ENCODE measurements around the gene SNAP29. TPM values are rescaled to one million over a fixed set of nuclear protein-coding genes. Genes with fewer than 3 reads are reported as not detected.
A peak's percentile ranks its signal among the peaks of the same experiment; 100 is the strongest.
"Not testable (repeated sequence)": the region's sequence is repeated elsewhere in the genome, so short reads cannot be mapped to it uniquely, and the experiment has no call there.

SNAP29 gene
- total and polyA plus RNA-seq, 9 of the 15 experiments (the other 6 are each of a cell fraction or from before 2014, with no cell fraction given) = 19.5 to 250 (median 75.9) TPM

DNA sequence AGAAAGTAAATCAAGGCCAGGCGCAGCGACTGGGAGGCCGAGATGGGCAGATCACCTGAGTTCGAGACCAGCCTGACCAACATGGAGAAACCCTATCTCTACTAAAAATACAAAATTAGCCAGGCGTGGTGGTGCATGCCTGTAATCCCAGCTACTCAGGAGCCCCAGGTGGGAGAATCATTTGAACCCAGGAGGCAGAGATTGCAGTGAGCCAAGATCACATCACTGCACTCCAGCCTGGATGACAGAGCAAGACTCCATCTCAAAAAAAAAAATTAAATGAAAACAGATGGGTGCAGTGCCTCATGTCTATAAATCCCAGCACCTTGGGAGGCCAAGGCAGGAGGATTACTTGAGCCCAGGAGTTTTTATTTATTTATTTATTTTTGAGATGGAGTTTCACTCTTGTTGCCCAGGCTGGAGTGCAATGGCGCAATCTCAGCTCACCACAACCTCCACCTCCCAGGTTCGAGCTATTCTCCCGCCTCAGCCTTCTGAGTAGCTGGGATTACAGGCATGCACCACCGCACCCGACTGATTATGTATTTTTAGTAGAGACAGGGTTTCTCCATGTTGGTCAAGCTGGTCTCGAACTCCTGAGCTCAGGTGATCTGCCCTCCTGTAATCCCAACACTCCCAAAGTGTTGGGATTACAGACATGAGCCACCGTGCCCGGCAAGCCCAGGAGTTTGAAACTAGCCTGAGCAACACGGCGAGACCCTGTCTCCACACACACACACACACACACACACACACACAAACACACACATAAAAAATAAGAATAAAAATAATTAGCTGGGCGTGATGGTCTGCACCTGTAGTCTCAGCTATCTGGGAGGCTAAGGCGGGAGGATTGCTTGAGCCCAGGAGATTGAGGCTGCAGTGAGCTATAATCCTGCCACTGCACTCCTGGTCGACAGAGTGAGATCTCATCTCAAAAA lies 42.6 kb downstream of the SNAP29 start (continued):
- TF ChIP-seq ARHGAP35 (IDR thresholded peaks at IDR 0.05; ENCODE audit: partially characterized antibody) (peak; percentile 39), JUN (CRISPR knock-in tag; IDR thresholded peaks at IDR 0.05; ENCODE audit: borderline replicate concordance) (0 out of 2 replicates have a peak, but pooled peaks have one; percentile 49), HDAC1 (IDR thresholded peaks at IDR 0.05) (0 out of 4 replicates have a peak, but pooled peaks of 1 of the 2 experiments have one; percentile 23), CBFA2T3 (IDR thresholded peaks at IDR 0.05) (peak; percentile 34), CEBPG (CRISPR knock-in tag; IDR thresholded peaks at IDR 0.05) (peak; percentile 63), CEBPG (tag; conservative IDR thresholded peaks at IDR 0.05 in 1 of 2, IDR thresholded peaks at IDR 0.05 in 1 of 2) (peak in 1 of 2 experiments; percentile 75; a peak in 3 of 4 replicates), ZNF143 (CRISPR knock-in tag; IDR thresholded peaks at IDR 0.05) (peak; percentile 35; the same call in 1 of the 2 replicates), HLTF (IDR thresholded peaks at IDR 0.05) (0 out of 2 replicates have a peak, but pooled peaks have one; percentile 54), SMARCA5 (IDR thresholded peaks at IDR 0.05) (peak; percentile 21; the same call in 1 of the 2 replicates)
- not testable (repeated sequence) for TF ChIP-seq JUN (IDR thresholded peaks at IDR 0.05; ENCODE audit: borderline replicate concordance, low read depth, low read length)

DNA sequence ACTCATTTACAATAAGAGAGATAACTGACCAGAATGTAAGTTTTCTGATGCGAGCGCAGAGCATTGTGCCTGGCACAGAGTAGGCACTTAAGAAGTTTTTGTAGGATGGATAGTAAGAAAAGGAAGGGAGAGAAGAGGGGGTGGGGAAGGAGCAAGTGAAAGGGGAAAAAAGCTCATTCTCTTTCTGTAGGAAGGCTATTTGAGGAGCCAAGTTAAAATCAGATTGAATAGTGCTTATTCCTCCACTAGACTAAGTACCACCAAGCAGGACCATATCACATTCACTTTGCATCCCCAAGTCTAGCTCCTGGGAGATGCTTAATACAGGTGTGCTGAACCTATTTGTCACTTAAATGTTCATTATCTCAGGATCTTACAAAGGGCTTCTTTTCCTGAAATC lies 44.3 kb downstream of the SNAP29 start:
- no peak overlapping the region for H3K9ac ChIP-seq (ENCODE audit: insufficient read depth in 1 of 2, low read depth in 2 of 2, low read length in 2 of 2)
- no peak for ATAC-seq
- ChIA-PET CTCF (ENCODE audit: low intra/inter-chr PET ratio) (no interaction called here), POLR2A (interaction anchor here (0.6 to 54.6 kb wide), 12 partner anchors 8 to 118 kb away, joined by 3 to 1556 read pairs (median 5); partner anchors contain the start of genes AIFM3, CRKL and LZTR1)
- no TSS peak for BruUV-seq (replicated peaks)
- H3K4me2 ChIP-seq (ENCODE audit: insufficient read depth, low read length) = no peak overlapping the region
- 72% methylated on average over 2 of the region's 2 CpGs for WGBS (ENCODE audit: insufficient coverage, low coverage, missing lambda C conversion rate)
- H3K27me3 ChIP-seq (ENCODE audit: control insufficient read depth in 2 of 2, insufficient read depth in 2 of 2, low read length in 2 of 2) = peaks cover 15 to 27% of the 10 kb centered on the region in 2 experiments
- no peak overlapping the region for H3K27ac ChIP-seq (ENCODE audit: extremely low read depth, low read depth, low read length)
- no peak for FAIRE-seq
- H3K79me2 ChIP-seq (ENCODE audit: control insufficient read depth, insufficient read depth, low read length) = no peaks in the 10 kb centered on the region
- H2AFZ ChIP-seq (ENCODE audit: low read depth, low read length) = no peak overlapping the region
- DNase-seq (ENCODE audit: extremely low read depth in 1 of 4, low spot score in 3 of 4) = no peak
- no peaks in the 10 kb centered on the region for H3K9me1 ChIP-seq (ENCODE audit: control insufficient read depth, insufficient read depth, low read length)
- intact Hi-C loops (cut with micrococcal nuclease) (loop anchor here (1.0 kb wide), 1 partner anchor 12 kb away; no protein-coding TSS in a partner anchor), in situ Hi-C loops (cut with MboI) (no loop called here)
- H3K9me3 ChIP-seq (replicated peaks; ENCODE audit: control insufficient read depth, insufficient read depth, low read depth, low read length) = no peaks in the 10 kb centered on the region
- no peak overlapping the region for H3K4me3 ChIP-seq
- H4K20me1 ChIP-seq (replicated peaks; ENCODE audit: control insufficient read depth, insufficient read depth, low read length) = no peaks in the 10 kb centered on the region
- H3K36me3 ChIP-seq (ENCODE audit: control insufficient read depth, insufficient read depth, low read length) = no peaks in the 10 kb centered on the region
- no peaks in the 10 kb centered on the region for H3K4me1 ChIP-seq (replicated peaks in 1 of 2; ENCODE audit: control insufficient read depth in 2 of 2, insufficient read depth in 2 of 2, low read length in 2 of 2)
- peak; percentile 57 for TF ChIP-seq SETDB1 (IDR thresholded peaks at IDR 0.05; ENCODE audit: low read length)
- peak; percentile 47; the same call in 1 of the 2 replicates for TF ChIP-seq GATA2 (CRISPR knock-in tag; IDR thresholded peaks at IDR 0.05)
- TF ChIP-seq FOXA3 (CRISPR knock-in tag; conservative IDR thresholded peaks at IDR 0.05 in 1 of 2, IDR thresholded peaks at IDR 0.05 in 1 of 2) = no peak
- TF ChIP-seq HNRNPK (IDR thresholded peaks at IDR 0.05; ENCODE audit: low read depth, low read length, poor library complexity, severe bottlenecking) = peak; percentile 70
- TF ChIP-seq PCBP2 (IDR thresholded peaks at IDR 0.05; ENCODE audit: low read depth, low read length, poor library complexity, severe bottlenecking) = peak; percentile 10
- TF ChIP-seq HDAC2 (IDR thresholded peaks at IDR 0.05) = no peak
- peak; percentile 27 for TF ChIP-seq SMARCB1 (IDR thresholded peaks at IDR 0.05; ENCODE audit: insufficient read length, low read depth)
- TF ChIP-seq, protein P1, sequence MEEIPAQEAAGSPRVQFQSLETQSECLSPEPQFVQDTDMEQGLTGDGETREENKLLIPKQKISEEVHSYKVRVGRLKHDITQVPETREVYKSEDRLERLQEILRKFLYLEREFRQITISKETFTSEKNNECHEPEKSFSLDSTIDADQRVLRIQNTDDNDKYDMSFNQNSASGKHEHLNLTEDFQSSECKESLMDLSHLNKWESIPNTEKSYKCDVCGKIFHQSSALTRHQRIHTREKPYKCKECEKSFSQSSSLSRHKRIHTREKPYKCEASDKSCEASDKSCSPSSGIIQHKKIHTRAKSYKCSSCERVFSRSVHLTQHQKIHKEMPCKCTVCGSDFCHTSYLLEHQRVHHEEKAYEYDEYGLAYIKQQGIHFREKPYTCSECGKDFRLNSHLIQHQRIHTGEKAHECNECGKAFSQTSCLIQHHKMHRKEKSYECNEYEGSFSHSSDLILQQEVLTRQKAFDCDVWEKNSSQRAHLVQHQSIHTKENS (CRISPR knock-in tag; IDR thresholded peaks at IDR 0.05) = no peak
